ENCODE measurements around the gene MUC5AC.
"Not testable (repeated sequence)": the region's sequence is repeated elsewhere in the genome, so short reads cannot be mapped to it uniquely, and the experiment has no call there.

The MUC5AC gene

DNA sequence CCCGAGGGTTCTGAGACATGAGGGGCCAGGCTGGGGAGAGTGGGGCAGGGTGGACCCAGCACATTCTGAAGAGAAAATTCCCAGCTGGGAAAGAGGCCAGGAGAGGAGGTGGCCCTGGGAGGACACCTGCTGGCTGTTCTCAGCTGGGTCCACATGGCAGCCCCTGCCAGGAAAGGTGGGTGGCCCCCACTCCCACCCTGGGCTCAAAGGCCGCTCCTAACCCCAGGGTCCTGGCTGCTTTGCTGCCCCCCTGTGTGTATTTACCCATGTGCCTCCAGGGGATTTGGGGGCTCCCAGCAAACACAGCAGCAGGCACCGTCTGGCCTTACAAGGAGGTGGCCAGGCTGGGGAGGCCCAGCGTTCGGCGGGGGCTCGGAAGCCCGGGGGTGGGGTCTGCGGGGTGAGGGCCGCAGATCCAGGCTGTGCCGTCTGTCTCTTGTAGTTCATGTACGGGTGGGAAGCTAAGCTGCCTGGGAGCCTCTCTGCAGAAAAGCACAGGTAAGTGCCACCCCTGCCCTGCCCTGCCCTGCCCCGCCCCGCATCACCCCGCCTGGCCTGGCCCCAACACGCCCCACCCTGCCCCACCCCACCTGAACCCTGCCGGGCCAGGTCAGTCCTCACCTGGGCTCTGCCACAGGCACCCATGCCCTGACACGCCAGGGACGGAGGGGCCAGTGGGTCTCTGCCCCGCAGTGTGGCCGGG, 75.7 kb downstream of the MUC5AC start:
- in situ Hi-C loops (cut with HindIII; ENCODE audit: low sequenced_read_pairs), result no loop called here

DNA sequence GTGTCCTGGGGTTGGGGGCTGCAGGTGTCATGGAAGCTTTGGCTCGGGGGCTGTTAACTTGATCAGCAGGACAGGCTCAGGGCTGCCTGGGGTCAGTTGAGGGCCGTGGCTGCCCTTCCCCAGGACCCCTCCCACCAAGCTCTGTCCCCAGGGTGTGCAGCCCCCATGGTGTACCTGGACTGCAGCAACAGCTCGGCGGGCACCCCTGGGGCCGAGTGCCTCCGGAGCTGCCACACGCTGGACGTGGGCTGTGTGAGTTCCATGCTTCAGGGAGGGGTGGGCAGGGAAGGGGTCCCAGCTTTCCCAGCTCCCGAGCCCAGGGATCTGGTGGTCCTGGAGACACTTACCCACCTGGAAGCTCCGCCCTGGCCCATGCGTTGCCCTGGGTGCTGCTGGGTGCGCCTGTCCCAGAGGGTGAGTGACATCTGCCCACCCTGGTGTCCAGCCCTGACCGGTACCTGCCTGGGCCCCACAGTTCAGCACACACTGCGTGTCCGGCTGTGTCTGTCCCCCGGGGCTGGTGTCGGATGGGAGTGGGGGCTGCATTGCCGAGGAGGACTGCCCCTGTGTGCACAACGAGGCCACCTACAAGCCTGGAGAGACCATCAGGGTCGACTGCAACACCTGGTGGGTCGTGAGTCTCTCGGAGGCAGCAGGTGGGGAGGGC, 76.4 kb downstream of the MUC5AC start:
- in situ Hi-C loops (cut with HindIII; ENCODE audit: low sequenced_read_pairs), result no loop called here

- in situ Hi-C loops (cut with HindIII; ENCODE audit: low sequenced_read_pairs), result no loop called here
Observed at GRCh38 chr11:1234771-1235305, 77.1 kb downstream of the MUC5AC start.

DNA sequence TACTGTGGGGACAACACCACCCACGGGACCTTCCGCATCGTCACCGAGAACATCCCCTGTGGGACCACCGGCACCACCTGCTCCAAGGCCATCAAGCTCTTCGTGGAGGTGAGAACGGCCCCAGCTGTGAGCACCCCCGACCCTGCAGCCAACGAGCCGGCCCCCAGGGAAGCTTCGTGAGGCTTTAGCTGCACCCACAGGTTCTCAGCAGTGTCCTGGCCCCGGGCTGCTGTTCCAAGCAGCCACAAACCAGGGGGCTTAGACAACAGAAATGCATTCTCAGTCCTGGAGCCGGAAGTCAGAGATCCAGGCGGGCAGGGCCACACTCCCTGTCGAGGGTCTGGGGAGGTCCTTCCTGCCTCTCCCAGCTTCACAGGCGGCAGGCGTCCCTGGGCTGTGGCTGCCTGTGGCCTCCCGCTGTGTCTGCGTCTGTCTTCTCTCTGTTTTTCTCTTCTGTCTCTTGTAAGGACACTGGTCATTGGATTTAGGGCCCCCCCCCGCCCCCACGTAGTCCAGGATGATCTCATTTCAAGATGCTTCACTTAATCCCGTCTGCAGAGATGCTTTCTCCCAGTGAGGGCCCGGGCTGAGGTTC, 77.7 kb downstream of the MUC5AC start:
- in situ Hi-C loops (cut with HindIII; ENCODE audit: low sequenced_read_pairs), result no loop called here

DNA sequence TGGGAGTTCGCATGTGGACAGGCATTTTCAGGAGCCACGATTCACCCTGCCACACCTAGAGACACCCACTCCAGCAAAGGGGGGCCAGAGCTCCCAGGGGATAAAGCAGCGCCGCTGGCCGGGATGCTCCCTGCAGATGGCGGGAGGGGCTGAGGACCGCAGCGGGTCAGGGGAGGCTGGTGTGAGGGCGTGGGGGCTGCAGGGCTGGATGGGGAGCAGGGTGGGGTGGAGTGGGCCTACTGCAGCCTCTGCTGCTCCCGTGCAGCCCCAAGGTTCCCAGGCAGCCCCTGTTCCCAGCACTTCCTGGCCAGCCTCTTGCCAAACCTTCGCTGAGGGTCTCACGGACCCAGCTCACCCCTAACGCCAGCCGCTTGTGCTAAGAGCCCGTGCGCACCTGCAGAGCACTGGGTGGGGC, 78.2 kb downstream of the MUC5AC start:
- in situ Hi-C loops (cut with HindIII; ENCODE audit: low sequenced_read_pairs), result no loop called here

DNA sequence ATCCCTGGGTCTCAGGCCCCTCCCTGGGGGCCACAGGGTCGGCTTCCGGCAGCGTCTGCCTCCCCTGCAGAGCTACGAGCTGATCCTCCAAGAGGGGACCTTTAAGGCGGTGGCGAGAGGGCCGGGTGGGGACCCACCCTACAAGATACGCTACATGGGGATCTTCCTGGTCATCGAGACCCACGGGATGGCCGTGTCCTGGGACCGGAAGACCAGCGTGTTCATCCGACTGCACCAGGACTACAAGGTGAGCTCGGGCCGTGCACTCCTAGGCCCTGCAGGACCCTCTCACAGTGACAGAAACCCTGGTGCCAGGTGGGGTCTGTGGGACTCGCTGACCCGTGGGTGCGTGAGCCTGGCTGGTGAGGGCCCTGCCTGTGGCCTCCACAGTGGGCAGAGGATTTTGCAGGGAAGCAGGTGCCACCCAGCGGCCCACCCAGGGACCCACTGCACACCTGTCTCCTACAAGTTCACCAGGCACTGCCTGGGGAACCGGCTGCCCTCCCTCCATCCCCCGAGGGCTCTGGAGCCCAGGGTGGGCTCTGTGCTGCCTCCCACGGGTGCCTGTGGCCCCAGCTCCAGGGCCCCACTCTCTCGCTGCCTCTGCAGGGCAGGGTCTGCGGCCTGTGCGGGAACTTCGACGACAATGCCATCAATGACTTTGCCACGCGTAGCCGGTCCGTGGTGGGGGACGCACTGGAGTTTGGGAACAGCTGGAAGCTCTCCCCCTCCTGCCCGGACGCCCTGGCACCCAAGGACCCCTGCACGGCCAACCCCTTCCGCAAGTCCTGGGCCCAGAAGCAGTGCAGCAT, 78.8 kb downstream of the MUC5AC start:
- in situ Hi-C loops (cut with HindIII; ENCODE audit: low sequenced_read_pairs), result no loop called here

GRCh38 chr11:1237128-1237580, 79.4 kb downstream of the MUC5AC start:
- in situ Hi-C loops (cut with HindIII; ENCODE audit: low sequenced_read_pairs), result no loop called here

GRCh38 chr11:1237851-1238250, 80.1 kb downstream of the MUC5AC start:
- in situ Hi-C loops (cut with HindIII; ENCODE audit: low sequenced_read_pairs), result no loop called here

- in situ Hi-C loops (cut with HindIII; ENCODE audit: low sequenced_read_pairs), result no loop called here
Observed at GRCh38 chr11:1238767-1239595, 81.2 kb downstream of the MUC5AC start.

DNA sequence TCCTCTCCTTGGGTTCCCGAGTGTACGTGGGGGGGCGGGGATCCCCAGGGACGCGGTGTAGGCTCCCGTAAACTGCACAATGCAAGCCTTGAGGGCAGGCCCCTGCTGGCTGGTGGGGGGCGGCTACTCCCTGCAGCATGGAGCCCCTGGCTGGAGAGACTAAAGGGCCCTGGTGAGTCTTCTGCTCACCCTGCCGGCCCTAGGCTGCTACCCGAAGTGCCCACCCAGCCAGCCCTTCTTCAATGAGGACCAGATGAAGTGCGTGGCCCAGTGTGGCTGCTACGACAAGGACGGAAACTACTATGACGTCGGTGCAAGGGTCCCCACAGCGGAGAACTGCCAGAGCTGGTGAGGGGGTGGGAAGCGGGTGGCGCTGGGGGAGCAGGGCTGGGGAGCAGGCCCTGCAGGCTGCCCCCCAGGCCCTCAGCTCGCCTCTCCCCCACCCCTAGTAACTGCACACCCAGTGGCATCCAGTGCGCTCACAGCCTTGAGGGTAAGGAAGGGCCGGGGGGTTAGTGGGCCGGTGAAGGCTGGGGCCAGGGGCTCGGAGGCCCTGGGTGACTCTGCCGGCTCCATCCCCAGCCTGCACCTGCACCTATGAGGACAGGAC, 81.9 kb downstream of the MUC5AC start:
- in situ Hi-C loops (cut with HindIII; ENCODE audit: low sequenced_read_pairs), result no loop called here

DNA sequence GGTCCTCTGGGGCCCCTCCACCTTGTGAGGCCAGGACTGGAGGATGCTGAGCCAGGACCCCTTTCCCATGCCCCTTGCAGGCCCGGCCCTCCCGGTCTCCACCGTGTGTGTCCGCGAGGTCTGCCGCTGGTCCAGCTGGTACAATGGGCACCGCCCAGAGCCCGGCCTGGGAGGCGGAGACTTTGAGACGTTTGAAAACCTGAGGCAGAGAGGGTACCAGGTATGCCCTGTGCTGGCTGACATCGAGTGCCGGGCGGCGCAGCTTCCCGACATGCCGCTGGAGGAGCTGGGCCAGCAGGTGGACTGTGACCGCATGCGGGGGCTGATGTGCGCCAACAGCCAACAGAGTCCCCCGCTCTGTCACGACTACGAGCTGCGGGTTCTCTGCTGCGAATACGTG, 83.0 kb downstream of the MUC5AC start:
- in situ Hi-C loops (cut with HindIII; ENCODE audit: low sequenced_read_pairs), result no loop called here

DNA sequence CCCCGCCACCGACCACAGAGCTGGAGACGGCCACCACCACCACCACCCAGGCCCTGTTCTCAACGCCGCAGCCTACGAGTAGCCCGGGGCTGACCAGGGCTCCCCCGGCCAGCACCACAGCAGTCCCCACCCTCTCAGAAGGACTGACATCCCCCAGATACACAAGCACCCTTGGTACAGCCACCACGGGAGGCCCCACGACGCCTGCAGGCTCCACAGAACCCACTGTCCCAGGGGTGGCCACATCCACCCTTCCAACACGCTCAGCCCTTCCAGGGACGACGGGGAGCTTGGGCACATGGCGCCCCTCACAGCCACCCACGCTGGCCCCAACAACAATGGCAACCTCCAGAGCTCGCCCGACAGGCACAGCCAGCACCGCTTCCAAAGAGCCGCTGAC, 84.0 kb downstream of the MUC5AC start:
- in situ Hi-C loops (cut with HindIII; ENCODE audit: low sequenced_read_pairs), result no loop called here

DNA sequence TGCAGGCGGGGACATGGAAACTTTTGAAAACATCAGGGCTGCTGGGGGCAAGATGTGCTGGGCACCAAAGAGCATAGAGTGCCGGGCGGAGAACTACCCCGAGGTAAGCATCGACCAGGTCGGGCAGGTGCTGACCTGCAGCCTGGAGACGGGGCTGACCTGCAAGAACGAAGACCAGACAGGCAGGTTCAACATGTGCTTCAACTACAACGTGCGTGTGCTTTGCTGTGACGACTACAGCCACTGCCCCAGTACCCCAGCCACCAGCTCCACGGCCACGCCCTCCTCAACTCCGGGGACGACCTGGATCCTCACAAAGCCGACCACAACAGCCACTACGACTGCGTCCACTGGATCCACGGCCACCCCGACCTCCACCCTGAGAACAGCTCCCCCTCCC, 84.5 kb downstream of the MUC5AC start:
- in situ Hi-C loops (cut with HindIII; ENCODE audit: low sequenced_read_pairs), result no loop called here

- in situ Hi-C loops (cut with HindIII; ENCODE audit: low sequenced_read_pairs), result not testable (repeated sequence)
Observed at GRCh38 chr11:1242751-1243150, 85.0 kb downstream of the MUC5AC start.

DNA sequence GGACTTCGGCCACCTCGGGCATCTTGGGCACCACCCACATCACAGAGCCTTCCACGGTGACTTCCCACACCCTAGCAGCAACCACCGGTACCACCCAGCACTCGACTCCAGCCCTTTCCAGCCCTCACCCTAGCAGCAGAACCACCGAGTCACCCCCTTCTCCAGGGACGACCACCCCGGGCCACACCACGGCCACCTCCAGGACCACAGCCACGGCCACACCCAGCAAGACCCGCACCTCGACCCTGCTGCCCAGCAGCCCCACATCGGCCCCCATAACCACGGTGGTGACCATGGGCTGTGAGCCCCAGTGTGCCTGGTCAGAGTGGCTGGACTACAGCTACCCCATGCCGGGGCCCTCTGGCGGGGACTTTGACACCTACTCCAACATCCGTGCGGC, 85.8 kb downstream of the MUC5AC start:
- in situ Hi-C loops (cut with HindIII; ENCODE audit: low sequenced_read_pairs), result not testable (repeated sequence)

DNA sequence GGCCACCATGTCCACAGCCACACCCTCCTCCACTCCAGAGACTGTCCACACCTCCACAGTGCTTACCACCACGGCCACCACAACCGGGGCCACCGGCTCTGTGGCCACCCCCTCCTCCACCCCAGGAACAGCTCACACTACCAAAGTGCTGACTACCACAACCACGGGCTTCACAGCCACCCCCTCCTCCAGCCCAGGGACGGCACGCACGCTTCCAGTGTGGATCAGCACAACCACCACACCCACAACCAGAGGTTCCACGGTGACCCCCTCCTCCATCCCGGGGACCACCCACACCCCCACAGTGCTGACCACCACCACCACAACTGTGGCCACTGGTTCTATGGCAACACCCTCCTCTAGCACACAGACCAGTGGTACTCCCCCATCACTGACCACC, 86.8 kb downstream of the MUC5AC start:
- in situ Hi-C loops (cut with HindIII; ENCODE audit: low sequenced_read_pairs), result not testable (repeated sequence)

DNA sequence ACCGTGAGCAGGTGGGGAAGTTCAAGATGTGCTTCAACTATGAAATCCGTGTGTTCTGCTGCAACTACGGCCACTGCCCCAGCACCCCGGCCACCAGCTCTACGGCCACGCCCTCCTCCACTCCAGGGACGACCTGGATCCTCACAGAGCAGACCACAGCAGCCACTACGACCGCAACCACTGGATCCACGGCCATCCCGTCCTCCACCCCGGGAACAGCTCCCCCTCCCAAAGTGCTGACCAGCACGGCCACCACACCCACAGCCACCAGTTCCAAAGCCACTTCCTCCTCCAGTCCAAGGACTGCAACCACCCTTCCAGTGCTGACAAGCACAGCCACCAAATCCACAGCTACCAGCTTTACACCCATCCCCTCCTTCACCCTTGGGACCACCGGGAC, 88.0 kb downstream of the MUC5AC start:
- in situ Hi-C loops (cut with HindIII; ENCODE audit: low sequenced_read_pairs), result not testable (repeated sequence)

DNA sequence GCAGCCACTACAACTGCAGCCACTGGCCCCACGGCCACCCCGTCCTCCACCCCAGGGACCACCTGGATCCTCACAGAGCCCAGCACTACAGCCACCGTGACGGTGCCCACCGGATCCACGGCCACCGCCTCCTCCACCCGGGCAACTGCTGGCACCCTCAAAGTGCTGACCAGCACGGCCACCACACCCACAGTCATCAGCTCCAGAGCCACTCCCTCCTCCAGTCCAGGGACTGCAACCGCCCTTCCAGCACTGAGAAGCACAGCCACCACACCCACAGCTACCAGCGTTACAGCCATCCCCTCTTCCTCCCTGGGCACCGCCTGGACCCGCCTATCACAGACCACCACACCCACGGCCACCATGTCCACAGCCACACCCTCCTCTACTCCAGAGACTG, 88.5 kb downstream of the MUC5AC start:
- in situ Hi-C loops (cut with HindIII; ENCODE audit: low sequenced_read_pairs), result not testable (repeated sequence)

DNA sequence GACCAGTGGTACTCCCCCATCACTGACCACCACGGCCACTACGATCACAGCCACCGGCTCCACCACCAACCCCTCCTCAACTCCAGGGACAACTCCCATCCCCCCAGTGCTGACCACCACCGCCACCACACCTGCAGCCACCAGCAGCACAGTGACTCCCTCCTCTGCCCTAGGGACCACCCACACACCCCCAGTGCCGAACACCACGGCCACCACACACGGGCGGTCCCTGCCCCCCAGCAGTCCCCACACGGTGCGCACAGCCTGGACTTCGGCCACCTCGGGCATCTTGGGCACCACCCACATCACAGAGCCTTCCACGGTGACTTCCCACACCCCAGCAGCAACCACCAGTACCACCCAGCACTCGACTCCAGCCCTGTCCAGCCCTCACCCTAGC, 89.3 kb downstream of the MUC5AC start:
- in situ Hi-C loops (cut with HindIII; ENCODE audit: low sequenced_read_pairs), result not testable (repeated sequence)

GRCh38 chr11:1248951-1249350, 91.2 kb downstream of the MUC5AC start:
- in situ Hi-C loops (cut with HindIII; ENCODE audit: low sequenced_read_pairs), result not testable (repeated sequence)

All from endothelial cell of hepatic sinusoid (primary cell).